NK-92 treated with Interleukin-12 subunit alpha and Interleukin-12 subunit beta, amount 100 ng/mL, for 24 hours (cell line): Measurements from ENCODE around the gene GARIN3.
"Not testable (repeated sequence)": the region's sequence is repeated elsewhere in the genome, so short reads cannot be mapped to it uniquely, and the experiment has no call there.

Experiments
- DNase-seq: peaks from one replicate; lab custom pipeline; 2025; lab: John Stamatoyannopoulos, UW

Gene GARIN3

GRCh38 chr5:157185122-157185521, 19.1 kb upstream of the GARIN3 start:
- not testable (repeated sequence) for DNase-seq

GRCh38 chr5:157184117-157184670, 18.1 kb upstream of the GARIN3 start:
- no peak for DNase-seq

- no peak for DNase-seq
Observed at GRCh38 chr5:157182143-157182757, 16.2 kb upstream of the GARIN3 start.

GRCh38 chr5:157180374-157181264, 14.6 kb upstream of the GARIN3 start, which contains the start of gene ITK:
TSS of gene ITK (plus strand) at chr5:157180840. CDS start at chr5:157180978, 138 bp downstream.
- DNase-seq: no peak

- DNase-seq: no peak
Observed at GRCh38 chr5:157178966-157179365, 12.9 kb upstream of the GARIN3 start.

GRCh38 chr5:157177953-157178352, 11.9 kb upstream of the GARIN3 start:
- DNase-seq: no peak

GRCh38 chr5:157175071-157175612, 9.1 kb upstream of the GARIN3 start:
- DNase-seq: no peak

- DNase-seq: peak; percentile 55
Observed at GRCh38 chr5:157172403-157172802, 6.3 kb upstream of the GARIN3 start.

GRCh38 chr5:157168286-157168685, 2.2 kb upstream of the GARIN3 start:
- DNase-seq: no peak

GRCh38 chr5:157167214-157167621, 1.2 kb upstream of the GARIN3 start:
- DNase-seq: no peak

- DNase-seq: no peak
Observed at GRCh38 chr5:157165668-157166067, 396 bp downstream of the GARIN3 start.

GRCh38 chr5:157165261-157165660, 803 bp downstream of the GARIN3 start:
- no peak for DNase-seq

- DNase-seq: no peak
Observed at GRCh38 chr5:157164521-157164920, 1.5 kb downstream of the GARIN3 start.

GRCh38 chr5:157162919-157163510, 3.0 kb downstream of the GARIN3 start:
- no peak for DNase-seq

- no peak for DNase-seq
Observed at GRCh38 chr5:157161996-157162395, 4.1 kb downstream of the GARIN3 start.

GRCh38 chr5:157160001-157160400, 6.1 kb downstream of the GARIN3 start:
- no peak for DNase-seq

GRCh38 chr5:157159209-157159751, 6.8 kb downstream of the GARIN3 start:
- no peak for DNase-seq

- DNase-seq: no peak
Observed at GRCh38 chr5:157157293-157157891, 8.7 kb downstream of the GARIN3 start.

- no peak for DNase-seq
Observed at GRCh38 chr5:157155297-157155696, 10.8 kb downstream of the GARIN3 start.

GRCh38 chr5:157150995-157151394, 15.1 kb downstream of the GARIN3 start:
- no peak for DNase-seq
